Right lobe of liver (tissue), 6 donors: ENCODE results near the gene TEF. TPM values are rescaled to one million over a fixed set of nuclear protein-coding genes. Genes with fewer than 3 reads are reported as not detected.
A peak's percentile ranks its signal among the peaks of the same experiment; 100 is the strongest.

Experiments
- ATAC-seq, 4 donors: fragments of 200-7000 bp; cut with Tn5 transposase; one replicate each; pipeline ENCODE4 v1.9.1; 2020; ENCODE audit warnings: mild to moderate bottlenecking in 4 of 4, moderate library complexity in 4 of 4
- DNase-seq, 3 donors: peaks; one replicate each; pipeline ENCODE4 v3.0.0-alpha.2; 2020
- H3K27ac ChIP-seq, 3 donors: fragments of 200-600 bp; one replicate each; pipeline ENCODE4 v1.8.0; 2022
- H3K27me3 ChIP-seq, 2 donors: fragments of 200-600 bp; one replicate each; pipeline ENCODE4 v1.8.0; 2022
- H3K36me3 ChIP-seq, 4 donors: fragments of 200-600 bp; sonication (generic) in 1 of 4; one replicate each; pipeline versions ENCODE4 v1.5.1 to v1.8.0; 2017 to 2022; ENCODE audit warnings: control low read depth in 1 of 4
- H3K4me1 ChIP-seq, 4 donors: fragments of 200-600 bp; sonication (generic) in 1 of 4; one replicate each; pipeline versions ENCODE4 v1.5.1 to v1.8.0; 2017 to 2022; ENCODE audit warnings: control low read depth in 1 of 4
- H3K4me3 ChIP-seq, 3 donors: fragments of 200-600 bp; one replicate each; pipeline ENCODE4 v1.8.0; 2022
- H3K9me3 ChIP-seq, 4 donors: fragments of 200-600 bp; sonication (generic) in 1 of 4; one replicate each; pipeline versions ENCODE4 v1.5.1 to v1.8.0; 2017 to 2022; ENCODE audit warnings: control low read depth in 1 of 4
- POLR2A ChIP-seq: fragments of 450-650 bp; IDR thresholded peaks from one replicate; pipeline ENCODE4 v1.6.1; 2017; ENCODE audit warnings: antibody characterized with exemption, mild to moderate bottlenecking
- WGBS: methylation state at CpG from one replicate; pipeline ENCODE4 v1.1.6; 2018; ENCODE audit warnings: low coverage, low lambda C conversion rate; ENCODE audit not compliant: insufficient coverage; ENCODE audit errors: missing lambda C conversion rate; 5-methylcytosine and 5-hydroxymethylcytosine counted together
- intact Hi-C, 2 donors: fragments of 100-400 bp; cut with DNase I; formaldehyde crosslinking; loops; one replicate each; pipeline versions ENCODE4 v1.11.2 to v1.14.1; 2022
- total RNA-seq, 6 experiments: library from RNA; depleted of rRNA in 2 of 6; stranded (reverse); fragments of >200 nt in 2 of 6; fragmentation: NEBNext Ultra II Directional in 3 of 6; extraction: Animal tissue kit (Norgen Biotek cat#: 25700) in 3 of 6; gene quantifications; one replicate each; pipeline versions ENCODE4 v1.1.0 to v1.2.4, GENCODE V29; 2016 to 2023
- TF ChIP-seq, protein P1 (sequence below), 4 donors: fragments of 200-600 bp in 3 of 4; fragments of 450-650 bp in 1 of 4; IDR thresholded peaks; one replicate each; pipeline versions ENCODE4 v1.5.1 to v1.8.0; 2016 to 2022; ENCODE audit warnings: antibody characterized with exemption in 4 of 4, mild to moderate bottlenecking in 2 of 4
- donor health status: DM: no; HTN: yes; CAD: no.
- donor health status: DM: no; HTN: no; CAD: no.
- donor health status: DM: no; HTN: no; CAD: no.
- donor health status: DM: no; HTN: yes; CAD: no.
- donor health status: DM: no; HTN: yes; CAD: no.

Gene TEF
- total RNA-seq, 6 experiments from 2014 or later = 6.1 to 28.9 (median 15.5) TPM

DNA sequence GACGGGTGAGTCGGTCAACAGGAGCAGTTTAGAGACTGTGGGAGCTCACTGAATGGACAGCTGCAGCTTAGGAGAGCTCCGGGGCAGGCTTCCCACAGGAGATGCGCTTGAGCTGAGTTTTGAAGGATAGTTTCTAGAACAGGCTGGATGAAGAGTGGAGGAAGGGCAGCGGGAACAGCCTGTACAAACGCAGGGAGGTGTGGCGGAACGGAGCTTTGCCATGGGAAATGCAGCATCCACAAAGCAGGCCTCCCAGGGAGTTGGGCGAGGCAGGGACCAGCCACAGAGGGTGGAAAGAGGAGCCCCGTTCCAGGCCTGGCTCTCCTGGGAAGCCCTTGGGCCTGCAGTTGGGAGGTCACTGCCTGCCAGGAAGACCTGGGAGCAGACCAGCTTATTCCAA lies 26.8 kb upstream of the TEF start:
- Histone ChIP-seq H3K27me3 (no peaks in the 10 kb centered on the region), H3K27ac (no peak overlapping the region), H3K9me3 (no peaks in the 10 kb centered on the region), H3K4me3 (no peak overlapping the region), H3K4me1 (peaks cover 0 to 3% (median 0%) of the 10 kb centered on the region in 4 donors), H3K36me3 (peaks cover 0 to 65% (median 24%) of the 10 kb centered on the region in 4 donors)
- no peak for TF ChIP-seq POLR2A
- TF ChIP-seq, protein P1, sequence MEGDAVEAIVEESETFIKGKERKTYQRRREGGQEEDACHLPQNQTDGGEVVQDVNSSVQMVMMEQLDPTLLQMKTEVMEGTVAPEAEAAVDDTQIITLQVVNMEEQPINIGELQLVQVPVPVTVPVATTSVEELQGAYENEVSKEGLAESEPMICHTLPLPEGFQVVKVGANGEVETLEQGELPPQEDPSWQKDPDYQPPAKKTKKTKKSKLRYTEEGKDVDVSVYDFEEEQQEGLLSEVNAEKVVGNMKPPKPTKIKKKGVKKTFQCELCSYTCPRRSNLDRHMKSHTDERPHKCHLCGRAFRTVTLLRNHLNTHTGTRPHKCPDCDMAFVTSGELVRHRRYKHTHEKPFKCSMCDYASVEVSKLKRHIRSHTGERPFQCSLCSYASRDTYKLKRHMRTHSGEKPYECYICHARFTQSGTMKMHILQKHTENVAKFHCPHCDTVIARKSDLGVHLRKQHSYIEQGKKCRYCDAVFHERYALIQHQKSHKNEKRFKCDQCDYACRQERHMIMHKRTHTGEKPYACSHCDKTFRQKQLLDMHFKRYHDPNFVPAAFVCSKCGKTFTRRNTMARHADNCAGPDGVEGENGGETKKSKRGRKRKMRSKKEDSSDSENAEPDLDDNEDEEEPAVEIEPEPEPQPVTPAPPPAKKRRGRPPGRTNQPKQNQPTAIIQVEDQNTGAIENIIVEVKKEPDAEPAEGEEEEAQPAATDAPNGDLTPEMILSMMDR (IDR thresholded peaks at IDR 0.05) = no peak
- no peak for DNase-seq
- ATAC-seq = peak in 2 of 4 donors; percentile 3 to 16
- intact Hi-C loops = no loop called here
- WGBS = 74% methylated on average over 5 of the region's 10 CpGs

DNA sequence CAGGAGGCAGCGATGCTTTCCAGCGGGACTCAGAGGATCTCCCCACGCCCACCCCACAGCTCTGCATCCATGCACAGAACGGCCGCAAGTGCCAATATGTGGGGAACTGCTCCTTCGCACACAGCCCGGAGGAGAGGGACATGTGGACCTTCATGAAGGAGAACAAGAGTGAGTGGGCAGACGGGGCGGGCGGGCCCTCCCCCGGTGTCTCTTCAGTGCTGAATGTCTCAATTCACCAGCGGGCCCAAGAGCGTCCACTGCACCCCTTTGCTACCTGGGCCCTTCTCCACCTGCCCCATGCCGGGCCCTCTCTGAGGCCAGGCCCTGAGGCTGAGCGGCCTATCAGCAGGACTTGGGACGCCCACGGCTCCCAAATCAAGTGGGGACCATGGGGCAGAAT lies 25.8 kb upstream of the TEF start:
- no peak for ATAC-seq
- 93% methylated on average over 6 of the region's 17 CpGs for WGBS
- Histone ChIP-seq H3K9me3 (no peaks in the 10 kb centered on the region), H3K36me3 (peaks cover 0 to 56% (median 19%) of the 10 kb centered on the region in 4 donors), H3K27ac (no peak overlapping the region), H3K4me1 (peaks cover 0 to 7% (median 0%) of the 10 kb centered on the region in 4 donors), H3K27me3 (no peaks in the 10 kb centered on the region), H3K4me3 (no peak overlapping the region)
- intact Hi-C loops = no loop called here
- DNase-seq = no peak
- TF ChIP-seq POLR2A = no peak
- TF ChIP-seq, protein P1 (IDR thresholded peaks at IDR 0.05) = no peak

DNA sequence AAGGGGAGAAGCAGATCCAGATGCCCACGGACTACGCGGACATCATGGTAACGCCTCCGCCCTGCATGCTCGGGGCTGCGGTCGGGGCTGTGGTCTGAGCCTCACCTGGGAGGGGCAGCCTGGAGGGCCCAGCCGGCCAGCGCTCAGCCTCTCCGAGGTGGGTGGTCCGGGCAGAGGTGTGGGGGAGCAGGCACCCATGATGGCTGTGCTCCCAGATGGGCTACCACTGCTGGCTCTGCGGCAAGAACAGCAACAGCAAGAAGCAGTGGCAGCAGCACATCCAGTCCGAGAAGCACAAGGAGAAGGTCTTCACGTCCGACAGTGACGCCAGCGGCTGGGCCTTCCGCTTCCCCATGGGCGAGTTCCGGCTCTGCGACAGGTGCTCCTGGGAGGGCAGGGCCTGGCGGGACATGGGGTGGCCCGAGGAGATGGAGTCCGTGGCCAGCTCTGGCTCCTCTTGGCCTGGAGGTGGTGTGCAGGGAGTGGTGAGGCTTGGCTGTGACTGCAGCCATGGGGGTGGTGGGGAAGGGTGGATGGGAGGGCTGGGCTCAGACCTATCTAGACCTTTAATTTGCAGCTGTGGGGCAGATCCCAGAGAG lies 25.2 kb upstream of the TEF start:
- TF ChIP-seq, protein P1 (IDR thresholded peaks at IDR 0.05) = no peak
- TF ChIP-seq POLR2A = no peak
- 80% methylated on average over 1 of the region's 25 CpGs for WGBS

DNA sequence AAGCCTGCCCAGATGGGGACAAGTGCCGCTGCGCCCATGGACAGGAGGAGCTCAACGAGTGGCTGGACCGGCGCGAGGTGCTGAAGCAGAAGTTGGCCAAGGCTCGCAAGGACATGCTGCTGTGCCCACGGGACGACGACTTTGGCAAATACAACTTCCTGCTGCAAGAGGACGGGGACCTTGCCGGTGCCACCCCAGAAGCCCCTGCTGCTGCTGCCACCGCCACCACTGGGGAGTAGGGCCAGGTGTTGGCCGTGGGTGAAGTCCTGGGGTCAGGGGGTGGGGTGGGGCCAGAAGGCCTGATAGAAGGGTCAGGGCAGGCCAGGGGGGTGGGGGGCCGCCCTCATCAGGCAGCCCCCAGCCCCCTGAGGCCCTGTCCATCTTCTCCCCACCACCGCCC lies 24.6 kb upstream of the TEF start:
- no CpG with 5 or more reads among the region's 16 CpGs for WGBS
- Histone ChIP-seq H3K9me3 (no peaks in the 10 kb centered on the region), H3K4me3 (no peak overlapping the region), H3K36me3 (peaks cover 0 to 44% (median 13%) of the 10 kb centered on the region in 4 donors), H3K27ac (no peak overlapping the region), H3K27me3 (no peaks in the 10 kb centered on the region), H3K4me1 (peaks cover 0 to 7% (median 0%) of the 10 kb centered on the region in 4 donors)
- DNase-seq = no peak
- no peak for TF ChIP-seq POLR2A
- TF ChIP-seq, protein P1 (IDR thresholded peaks at IDR 0.05) = no peak
- no peak for ATAC-seq
- intact Hi-C loops = no loop called here

More for the DNA sequence above, 25.2 kb upstream of the TEF start:
- Histone ChIP-seq H3K27me3 (no peaks in the 10 kb centered on the region), H3K4me1 (peaks cover 0 to 7% (median 0%) of the 10 kb centered on the region in 4 donors), H3K27ac (no peak overlapping the region), H3K4me3 (no peak overlapping the region), H3K36me3 (peaks cover 0 to 51% (median 16%) of the 10 kb centered on the region in 4 donors), H3K9me3 (no peaks in the 10 kb centered on the region)
- DNase-seq (no peak), ATAC-seq (no peak)
- intact Hi-C loops = no loop called here
